Liver (tissue), 9 donors: Measurements from ENCODE around the gene RHOT2. TPM values are rescaled to one million over a fixed set of nuclear protein-coding genes. Genes with fewer than 3 reads are reported as not detected.

Source experiments
- DNase-seq: peaks from one replicate; pipeline ENCODE4 v3.0.0-alpha.2; 2017; ENCODE audit warnings: low spot score
- H3K27ac ChIP-seq, 2 donors: one replicate each; pipeline ENCODE4 v1.7.0; 2013; ENCODE audit warnings: inconsistent platforms in 2 of 2, low read length in 2 of 2, control low read depth in 1 of 2, low read depth in 1 of 2, mild to moderate bottlenecking in 1 of 2
- H3K27me3 ChIP-seq, 4 donors: one replicate each; pipeline versions ENCODE4 v1.6.1 to v1.7.0; 2013; ENCODE audit warnings: low read length in 3 of 4, inconsistent platforms in 1 of 4, mild to moderate bottlenecking in 1 of 4, moderate library complexity in 1 of 4; ENCODE audit not compliant: control insufficient read depth in 4 of 4, insufficient read depth in 4 of 4
- H3K36me3 ChIP-seq, 4 donors: one replicate each; pipeline versions ENCODE4 v1.6.1 to v1.7.0; 2013; ENCODE audit warnings: low read length in 3 of 4, mild to moderate bottlenecking in 3 of 4, low read depth in 1 of 4, moderate library complexity in 1 of 4; ENCODE audit not compliant: control insufficient read depth in 4 of 4, insufficient read depth in 3 of 4
- H3K4me1 ChIP-seq, 4 donors: one replicate each; pipeline versions ENCODE4 v1.6.1 to v1.7.0; 2013; ENCODE audit warnings: low read length in 3 of 4, mild to moderate bottlenecking in 3 of 4, moderate library complexity in 1 of 4; ENCODE audit not compliant: control insufficient read depth in 4 of 4, insufficient read depth in 4 of 4
- H3K4me3 ChIP-seq, 3 donors: one replicate each; pipeline versions ENCODE4 v1.6.1 to v1.7.0; 2013; ENCODE audit warnings: low read length in 3 of 3, control low read depth in 1 of 3, low read depth in 1 of 3, mild to moderate bottlenecking in 1 of 3
- H3K9ac ChIP-seq, 2 donors: one replicate each; pipeline ENCODE4 v1.7.0; 2013; ENCODE audit warnings: low read length in 2 of 2, mild to moderate bottlenecking in 2 of 2, moderate library complexity in 2 of 2, control low read depth in 1 of 2, low read depth in 1 of 2
- H3K9me3 ChIP-seq, 4 donors: one replicate each; pipeline versions ENCODE4 v1.6.1 to v1.7.0; 2013; ENCODE audit warnings: low read length in 3 of 4; ENCODE audit not compliant: control insufficient read depth in 4 of 4
- ATF3 ChIP-seq: IDR thresholded peaks from 2 replicates; pipeline ENCODE4 v1.6.1; 2016; ENCODE audit warnings: antibody characterized with exemption
- CTCF ChIP-seq: fragments of 150-350 bp; IDR thresholded peaks from 2 replicates; pipeline ENCODE4 v1.5.1; 2017; ENCODE audit warnings: improper control_type of control experiment, low read depth, low read length; ENCODE audit not compliant: missing input control
- EGR1 ChIP-seq, 2 donors: IDR thresholded peaks; 2 replicates each; pipeline ENCODE4 v1.6.1; 2016 to 2018; ENCODE audit warnings: antibody characterized with exemption in 2 of 2, low read depth in 2 of 2
- FOXA1 ChIP-seq: IDR thresholded peaks from 2 replicates; pipeline ENCODE4 v1.6.1; 2016; ENCODE audit warnings: antibody characterized with exemption
- FOXA2 ChIP-seq: IDR thresholded peaks from 2 replicates; pipeline ENCODE4 v1.6.1; 2016; ENCODE audit warnings: antibody characterized with exemption
- GABPA ChIP-seq, 2 donors: IDR thresholded peaks in 1 of 2; conservative IDR thresholded peaks in 1 of 2; 2 replicates each; pipeline ENCODE4 v1.6.1; 2016; ENCODE audit warnings: antibody characterized with exemption in 2 of 2, mild to moderate bottlenecking in 1 of 2, moderate library complexity in 1 of 2
- HNF4A ChIP-seq, 2 donors: conservative IDR thresholded peaks; 2 replicates each; pipeline ENCODE4 v1.6.1; 2016; ENCODE audit warnings: antibody characterized with exemption in 2 of 2, mild to moderate bottlenecking in 2 of 2
- JUND ChIP-seq, 2 donors: IDR thresholded peaks; 2 replicates each; pipeline ENCODE4 v1.6.1; 2016; ENCODE audit warnings: antibody characterized with exemption in 2 of 2
- MAX ChIP-seq: IDR thresholded peaks from 2 replicates; pipeline ENCODE4 v1.6.1; 2016; ENCODE audit warnings: antibody characterized with exemption
- NR2F2 ChIP-seq: IDR thresholded peaks from 2 replicates; pipeline ENCODE4 v1.6.1; 2016; ENCODE audit warnings: antibody characterized with exemption
- RAD21 ChIP-seq, 2 donors: IDR thresholded peaks; 2 replicates each; pipeline ENCODE4 v1.6.1; 2016; ENCODE audit warnings: antibody characterized with exemption in 2 of 2, mild to moderate bottlenecking in 2 of 2
- REST ChIP-seq: IDR thresholded peaks from 2 replicates; pipeline ENCODE4 v1.6.1; 2016; ENCODE audit warnings: antibody characterized with exemption, mild to moderate bottlenecking
- RXRA ChIP-seq, 2 donors: IDR thresholded peaks; 2 replicates each; pipeline ENCODE4 v1.6.1; 2017 to 2018; ENCODE audit warnings: antibody characterized with exemption in 2 of 2, mild to moderate bottlenecking in 1 of 2
- SP1 ChIP-seq: IDR thresholded peaks from 2 replicates; pipeline ENCODE4 v1.6.1; 2018; ENCODE audit warnings: antibody characterized with exemption, mild to moderate bottlenecking
- TAF1 ChIP-seq: conservative IDR thresholded peaks from 2 replicates; pipeline ENCODE4 v1.6.1; 2016; ENCODE audit warnings: antibody characterized with exemption, mild to moderate bottlenecking
- YY1 ChIP-seq: IDR thresholded peaks from 2 replicates; pipeline ENCODE4 v1.6.1; 2016; ENCODE audit warnings: antibody characterized with exemption, mild to moderate bottlenecking
- ZBTB33 ChIP-seq: IDR thresholded peaks from 2 replicates; pipeline ENCODE4 v1.6.1; 2016; ENCODE audit warnings: antibody characterized with exemption
- WGBS: extraction: QIAGEN DNeasy Blood & Tissue Kit; methylation state at CpG from one replicate; pipeline ENCODE4 v1.1.7; 2013; 5-methylcytosine and 5-hydroxymethylcytosine counted together
- polyA plus RNA-seq, 2 donors: library from polyadenylated mRNA; stranded (reverse) in 1 of 2; unstranded in 1 of 2; fragments of 200-250 nt in 1 of 2; fragments of >200 nt in 1 of 2; fragmentation: Nextera tagmentation in 1 of 2; extraction: Ambion mirVana in 1 of 2; gene quantifications; one replicate each; pipeline versions ENCODE4 v1.2.1 to v1.2.3, GENCODE V29; 2013 to 2015
- total RNA-seq, 2 donors: library from RNA; depleted of rRNA; stranded (reverse); fragments of >200 nt; gene quantifications; one replicate each; pipeline ENCODE4 v1.2.3, GENCODE V29; 2014
- donor health status: healthy.
- donor health status: healthy.
- donor health status: healthy.
- donor health status: healthy.
- donor health status: healthy.

Gene RHOT2
- total RNA-seq = 10 to 100 TPM; 20.8 to 31.0 TPM
- polyA plus RNA-seq = 10 to 100 TPM; 37.5 to 37.9 TPM

- peak within 1 kb of the TSS; percentile 51 to 64 for H3K27ac ChIP-seq
- H3K9me3 ChIP-seq = no peaks in the 10 kb centered on the region
- H3K27me3 ChIP-seq = no peaks in the 10 kb centered on the region
- peak within 1 kb of the TSS; percentile 50 to 51 for H3K9ac ChIP-seq
- peak; percentile 94 for DNase-seq
- H3K4me3 ChIP-seq = peak within 1 kb of the TSS; percentile 58 to 93 (median 80)
- under 1% methylated on average over 78 of the region's 78 CpGs for WGBS
- H3K4me1 ChIP-seq = peaks cover 7 to 19% (median 15%) of the 10 kb centered on the region in 4 donors
- peak; percentile 84 for TF ChIP-seq YY1
- peak; percentile 90 for TF ChIP-seq CTCF
- TF ChIP-seq GABPA (IDR thresholded peaks at IDR 0.05 in 1 of 2, conservative IDR thresholded peaks at IDR 0.05 in 1 of 2) = peak in 1 of 2 donors; percentile 91
- peak; percentile 14 for TF ChIP-seq SP1
- no peak for TF ChIP-seq ZBTB33
- TF ChIP-seq RXRA (IDR thresholded peaks at IDR 0.05) = no peak
- TF ChIP-seq RAD21 (IDR thresholded peaks at IDR 0.05) = peak in 1 of 2 donors; percentile 69
- peaks cover 5 to 28% (median 15%) of the 10 kb centered on the region in 4 donors for H3K36me3 ChIP-seq
Observed at GRCh38 chr16:667780-668518, at the start of gene RHOT2. TSS of gene RHOT2 (plus strand) at chr16:668132. CDS start at chr16:668200, 68 bp downstream.

- H3K36me3 ChIP-seq = peaks cover 0 to 3% (median 2%) of the 10 kb centered on the region in 4 donors
- H3K27ac ChIP-seq = no peak overlapping the region
- no peak for TF ChIP-seq EGR1 (IDR thresholded peaks at IDR 0.05; ENCODE audit: low read depth in 2 of 2)
- TF ChIP-seq CTCF = no peak
- TF ChIP-seq HNF4A (conservative IDR thresholded peaks at IDR 0.05) = no peak
- no peak for TF ChIP-seq NR2F2
- no peak for TF ChIP-seq GABPA (IDR thresholded peaks at IDR 0.05 in 1 of 2, conservative IDR thresholded peaks at IDR 0.05 in 1 of 2)
- no peak for TF ChIP-seq REST
- TF ChIP-seq ZBTB33 = no peak
- no peak for TF ChIP-seq YY1
- TF ChIP-seq RAD21 (IDR thresholded peaks at IDR 0.05) = no peak
- no peak for TF ChIP-seq SP1
- no peak for TF ChIP-seq FOXA1
- no peak for TF ChIP-seq MAX
- no peak for TF ChIP-seq JUND (IDR thresholded peaks at IDR 0.05)
- no peak for TF ChIP-seq FOXA2
- no peak for TF ChIP-seq ATF3
- TF ChIP-seq RXRA (IDR thresholded peaks at IDR 0.05) = no peak
- no peak for TF ChIP-seq TAF1
- H3K9me3 ChIP-seq = no peaks in the 10 kb centered on the region
- WGBS = 90% methylated on average over 20 of the region's 20 CpGs
- peaks cover 0 to 18% (median 9%) of the 10 kb centered on the region in 4 donors for H3K4me1 ChIP-seq
- DNase-seq = no peak
- no peak overlapping the region for H3K9ac ChIP-seq
- H3K4me3 ChIP-seq = no peak overlapping the region
- no peaks in the 10 kb centered on the region for H3K27me3 ChIP-seq
Observed at GRCh38 chr16:619476-620100, 48.3 kb upstream of the RHOT2 start.
